OCI-LY7 (cell line): ENCODE measurements around the gene KAZN. TPM values are rescaled to one million over a fixed set of nuclear protein-coding genes. Genes with fewer than 3 reads are reported as not detected.

Experiments
- BruUV-seq: library from RNA; stranded (reverse); fragments of 400-500 nt; replicated peaks from 2 replicates; lab custom pipeline; 2021; lab: Mats Ljungman, UMichigan
- CTCF ChIA-PET: fragments of 300-600 bp; sonication (Branson Sonifier 250); formaldehyde crosslinking; loops from one replicate; lab custom pipeline; 2022; ENCODE audit warnings: antibody characterized with exemption; ENCODE audit not compliant: unreplicated experiment; lab: Charles Lee
- POLR2A ChIA-PET: fragments of 300-600 bp; sonication (Branson Sonifier 250); formaldehyde crosslinking; loops from one replicate; lab custom pipeline; 2022; ENCODE audit warnings: antibody characterized with exemption; lab: Charles Lee
- DNase-seq: peaks from one replicate; pipeline ENCODE4 v3.0.0-alpha.2; 2015; ENCODE audit warnings: low spot score
- H2AFZ ChIP-seq: fragments of 200-600 bp; sonication (generic), shearing (Covaris generic); 2 replicates; pipeline ENCODE4 v1.6.1; 2014; ENCODE audit warnings: mild to moderate bottlenecking, antibody characterized with exemption, low read length, moderate library complexity
- H3K27ac ChIP-seq: fragments of 200-600 bp; sonication (generic); 2 replicates; pipeline ENCODE4 v1.5.1; 2014; ENCODE audit warnings: mixed run types, low read depth, mild to moderate bottlenecking, moderate library complexity, low read length, inconsistent platforms; ENCODE audit not compliant: poor library complexity, severe bottlenecking
- H3K36me3 ChIP-seq: fragments of 200-600 bp; sonication (generic); 2 replicates; pipeline ENCODE4 v1.6.1; 2014; ENCODE audit warnings: mild to moderate bottlenecking, antibody characterized with exemption, low read length, moderate library complexity, mixed read lengths; ENCODE audit not compliant: insufficient read depth
- H3K4me1 ChIP-seq: fragments of 200-600 bp; sonication (generic); 2 replicates; pipeline ENCODE4 v1.5.1; 2014; ENCODE audit warnings: mild to moderate bottlenecking, low read length; ENCODE audit not compliant: insufficient read depth, poor library complexity, severe bottlenecking
- H3K4me2 ChIP-seq: fragments of 200-600 bp; sonication (generic); 2 replicates; pipeline ENCODE4 v1.6.1; 2014; ENCODE audit warnings: mild to moderate bottlenecking, low read length
- H3K4me3 ChIP-seq: fragments of 200-600 bp; sonication (generic); 2 replicates; pipeline ENCODE4 v1.5.1; 2014; ENCODE audit warnings: mild to moderate bottlenecking, low read depth, low read length; ENCODE audit not compliant: poor library complexity, severe bottlenecking
- H3K79me2 ChIP-seq: fragments of 200-600 bp; sonication (generic); 2 replicates; pipeline ENCODE4 v1.6.1; 2016; ENCODE audit warnings: low read depth, mild to moderate bottlenecking, low read length, moderate library complexity, mixed read lengths; ENCODE audit not compliant: insufficient read depth
- H3K9me2 ChIP-seq: fragments of 200-600 bp; sonication (generic); 2 replicates; pipeline ENCODE4 v1.6.1; 2016; ENCODE audit warnings: mild to moderate bottlenecking, low read length, mixed read lengths; ENCODE audit not compliant: insufficient read depth
- H3K9me3 ChIP-seq: fragments of 200-600 bp; sonication (generic); 2 replicates; pipeline ENCODE4 v1.6.1; 2014; ENCODE audit warnings: mild to moderate bottlenecking, mixed run types, low read length, mixed read lengths
- H4K20me1 ChIP-seq: fragments of 200-600 bp; sonication (generic); 2 replicates; pipeline ENCODE4 v1.6.1; 2014; ENCODE audit warnings: mild to moderate bottlenecking, antibody characterized with exemption, low read length, moderate library complexity, mixed read lengths; ENCODE audit not compliant: insufficient read depth
- EZH2phosphoT487 ChIP-seq: fragments of 200-600 bp; sonication (generic); IDR thresholded peaks from 2 replicates; pipeline ENCODE4 v1.6.1; 2018; ENCODE audit warnings: low read depth, borderline replicate concordance, mild to moderate bottlenecking, mixed run types, antibody characterized with exemption, low read length, moderate library complexity, mixed read lengths
- intact Hi-C: fragments of 100-400 bp; cut with micrococcal nuclease; formaldehyde crosslinking; loops from one replicate; pipeline ENCODE4 v1.10.0; 2022; ENCODE audit not compliant: unreplicated experiment
- total RNA-seq, 2 experiments: library from RNA; depleted of rRNA in 1 of 2; stranded (reverse); fragments of >200 nt in 1 of 2; shearing (Covaris generic) in 1 of 2; gene quantifications; 2 replicates each; pipeline ENCODE4 v1.2.3, GENCODE V29; 2014 to 2022
- TF ChIP-seq, protein P1 (sequence below): fragments of 200-600 bp; sonication (generic); conservative IDR thresholded peaks from 2 replicates; pipeline ENCODE4 v1.5.1; 2014; ENCODE audit warnings: mild to moderate bottlenecking, antibody characterized with exemption, low read length, moderate library complexity, mixed read lengths

The KAZN gene
- total RNA-seq, 2 experiments from 2014 or later: 0.40 to 2.4 TPM

DNA sequence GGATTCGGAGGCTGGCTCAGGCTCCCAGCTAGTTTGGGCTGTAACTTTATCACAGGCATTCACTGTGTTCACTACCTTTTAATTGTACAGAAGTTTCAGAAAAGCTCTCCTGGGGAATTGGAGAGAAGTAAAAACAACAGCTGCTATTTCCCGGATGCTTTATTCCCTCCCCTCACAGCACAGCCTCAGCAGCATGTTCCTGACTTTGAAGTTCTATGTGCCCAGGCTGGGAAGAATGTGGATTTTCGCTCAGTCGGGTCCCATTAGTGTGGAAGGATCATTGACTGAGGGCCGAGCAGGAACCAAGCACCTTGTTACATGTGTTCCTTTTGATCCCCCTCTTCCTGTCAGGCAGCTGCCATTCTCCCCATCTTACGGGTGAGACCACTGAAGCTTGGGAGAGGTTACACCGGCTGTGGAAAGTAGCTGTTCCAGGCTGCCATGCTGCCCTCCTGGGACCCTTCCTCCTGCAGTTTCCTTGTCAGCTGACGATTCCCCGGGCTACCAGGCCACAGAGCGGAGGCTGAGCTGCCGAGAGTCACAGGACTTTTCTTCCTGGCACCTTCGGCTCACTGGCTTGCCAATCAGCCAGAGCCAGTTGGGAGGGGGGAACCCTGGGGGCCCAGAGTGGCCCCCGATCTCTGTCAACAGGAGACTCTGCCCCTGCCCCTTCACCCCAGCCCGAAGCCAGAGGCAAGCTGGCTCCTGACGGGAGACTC lies 331.9 kb downstream of the KAZN start:
- ChIA-PET POLR2A (no interaction called here), CTCF (no interaction called here)
- TF ChIP-seq EZH2phosphoT487: no peak
- TF ChIP-seq, protein P1, sequence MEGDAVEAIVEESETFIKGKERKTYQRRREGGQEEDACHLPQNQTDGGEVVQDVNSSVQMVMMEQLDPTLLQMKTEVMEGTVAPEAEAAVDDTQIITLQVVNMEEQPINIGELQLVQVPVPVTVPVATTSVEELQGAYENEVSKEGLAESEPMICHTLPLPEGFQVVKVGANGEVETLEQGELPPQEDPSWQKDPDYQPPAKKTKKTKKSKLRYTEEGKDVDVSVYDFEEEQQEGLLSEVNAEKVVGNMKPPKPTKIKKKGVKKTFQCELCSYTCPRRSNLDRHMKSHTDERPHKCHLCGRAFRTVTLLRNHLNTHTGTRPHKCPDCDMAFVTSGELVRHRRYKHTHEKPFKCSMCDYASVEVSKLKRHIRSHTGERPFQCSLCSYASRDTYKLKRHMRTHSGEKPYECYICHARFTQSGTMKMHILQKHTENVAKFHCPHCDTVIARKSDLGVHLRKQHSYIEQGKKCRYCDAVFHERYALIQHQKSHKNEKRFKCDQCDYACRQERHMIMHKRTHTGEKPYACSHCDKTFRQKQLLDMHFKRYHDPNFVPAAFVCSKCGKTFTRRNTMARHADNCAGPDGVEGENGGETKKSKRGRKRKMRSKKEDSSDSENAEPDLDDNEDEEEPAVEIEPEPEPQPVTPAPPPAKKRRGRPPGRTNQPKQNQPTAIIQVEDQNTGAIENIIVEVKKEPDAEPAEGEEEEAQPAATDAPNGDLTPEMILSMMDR: no peak
- H3K9me3 ChIP-seq: no peaks in the 10 kb centered on the region
- H3K9me2 ChIP-seq: no peaks in the 10 kb centered on the region
- DNase-seq: no peak
- intact Hi-C loops: no loop called here
- H3K4me1 ChIP-seq: no peaks in the 10 kb centered on the region
- H4K20me1 ChIP-seq: peaks cover 7% of the 10 kb centered on the region; the same call in 1 of the 2 replicates
- H3K27ac ChIP-seq: no peak overlapping the region
- no peak overlapping the region for H3K4me2 ChIP-seq
- H2AFZ ChIP-seq: no peak overlapping the region
- no peaks in the 10 kb centered on the region for H3K79me2 ChIP-seq
- no TSS peak for BruUV-seq
- H3K4me3 ChIP-seq: no peak overlapping the region
- no peaks in the 10 kb centered on the region for H3K36me3 ChIP-seq

- Histone ChIP-seq H3K79me2 (no peaks in the 10 kb centered on the region), H4K20me1 (no peaks in the 10 kb centered on the region), H3K36me3 (no peaks in the 10 kb centered on the region), H3K4me3 (no peak overlapping the region), H3K9me2 (no peaks in the 10 kb centered on the region), H3K4me1 (no peaks in the 10 kb centered on the region), H3K9me3 (no peaks in the 10 kb centered on the region), H3K27ac (no peak overlapping the region), H3K4me2 (no peak overlapping the region), H2AFZ (no peak overlapping the region)
- TF ChIP-seq EZH2phosphoT487: no peak
- TF ChIP-seq, protein P1: no peak
- intact Hi-C loops: no loop called here
- POLR2A ChIA-PET: interaction anchor here (0.6 kb wide), 1 partner anchor 308 kb away, joined by 3 read pairs; no protein-coding TSS in a partner anchor
- CTCF ChIA-PET: no interaction called here
- DNase-seq: no peak
- BruUV-seq: no TSS peak
Observed at GRCh38 chr1:14932034-14932638, 333.7 kb downstream of the KAZN start.

DNA sequence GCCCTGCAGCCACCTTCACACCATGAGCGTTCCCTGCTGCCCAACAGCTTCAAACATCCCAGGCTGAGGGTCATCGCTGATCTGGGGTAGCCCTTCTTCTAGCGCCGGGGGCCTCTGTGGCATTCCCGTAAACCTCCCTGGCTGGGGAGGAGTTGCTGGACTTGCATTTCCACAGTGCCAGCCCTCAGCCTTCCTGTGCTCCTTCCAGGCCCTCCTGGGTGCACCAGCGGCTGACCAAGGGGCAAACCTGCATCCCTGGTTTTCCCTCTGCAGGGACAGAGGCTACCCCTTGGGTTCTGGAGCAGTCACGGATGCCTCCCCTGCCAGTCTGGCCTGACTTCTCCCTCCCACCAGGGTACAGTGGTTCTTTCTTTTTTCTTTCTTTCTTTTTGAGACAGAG lies 336.4 kb downstream of the KAZN start:
- Histone ChIP-seq H3K79me2 (no peaks in the 10 kb centered on the region), H3K27ac (no peak overlapping the region), H2AFZ (no peak overlapping the region), H3K36me3 (no peaks in the 10 kb centered on the region), H3K4me2 (no peak overlapping the region), H4K20me1 (no peaks in the 10 kb centered on the region), H3K4me3 (no peak overlapping the region), H3K9me2 (no peaks in the 10 kb centered on the region), H3K4me1 (no peaks in the 10 kb centered on the region), H3K9me3 (no peaks in the 10 kb centered on the region)
- no peak for TF ChIP-seq EZH2phosphoT487
- TF ChIP-seq, protein P1: no peak
- intact Hi-C loops: no loop called here
- no TSS peak for BruUV-seq
- ChIA-PET CTCF (no interaction called here), POLR2A (no interaction called here)
- DNase-seq: no peak
